ENCODE results near the gene ROS1.

DNA sequence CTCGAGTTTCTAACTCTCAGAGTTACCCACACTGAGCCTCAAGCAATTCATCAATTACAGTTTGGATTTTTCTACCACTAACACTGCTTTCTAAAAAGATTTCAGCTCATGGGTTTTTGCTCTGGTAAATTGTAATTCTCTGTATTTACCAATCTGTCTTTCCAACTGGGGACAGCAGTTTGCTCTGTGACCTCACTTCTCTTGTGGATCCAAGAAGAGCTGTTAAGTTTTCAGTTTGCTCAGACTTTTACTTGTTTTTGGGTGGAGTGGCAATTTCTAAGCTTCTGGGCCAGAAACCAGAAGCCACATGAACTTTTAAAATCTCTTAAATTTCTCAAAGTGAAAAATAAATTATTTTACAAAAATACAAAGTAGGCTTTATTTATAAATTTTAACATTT lies 74.2 kb downstream of the ROS1 start:
- no peak for TF ChIP-seq POLR2AphosphoS5 (IDR thresholded peaks at IDR 0.05; ENCODE audit: low read depth, low read length)
- TF ChIP-seq POLR2A (IDR thresholded peaks at IDR 0.05; ENCODE audit: low read depth, low read length): no peak

Measured in GM12892 (cell line).